Activated CD4-positive, alpha-beta T cell treated with anti-CD3 and anti-CD28 coated beads, Interleukin-2, amount 10 ng/mL, durations not matched to agents 24 days and 14 days (primary cell): Measurements from ENCODE around the gene AK8. TPM values are rescaled to one million over a fixed set of nuclear protein-coding genes. Genes with fewer than 3 reads are reported as not detected.

Source experiments
- DNase-seq: peaks from one replicate; pipeline ENCODE4 v3.0.0; 2022
- H3K27ac Mint-ChIP-seq: one replicate; pipeline ENCODE4 v1.8.0; 2022; ENCODE audit warnings: mild to moderate bottlenecking, mixed read lengths
- H3K27me3 Mint-ChIP-seq: one replicate; pipeline ENCODE4 v1.8.0; 2022; ENCODE audit warnings: mixed read lengths
- H3K36me3 Mint-ChIP-seq: one replicate; pipeline ENCODE4 v1.8.0; 2022; ENCODE audit warnings: low read depth, mild to moderate bottlenecking, mixed read lengths
- H3K4me1 Mint-ChIP-seq: one replicate; pipeline ENCODE4 v1.8.0; 2021; ENCODE audit warnings: mixed read lengths
- H3K4me3 Mint-ChIP-seq: one replicate; pipeline ENCODE4 v1.8.0; 2022; ENCODE audit warnings: mild to moderate bottlenecking, moderate library complexity, mixed read lengths
- H3K9me3 Mint-ChIP-seq: one replicate; pipeline ENCODE4 v1.8.0; 2021; ENCODE audit warnings: mixed read lengths
- intact Hi-C: fragments of 100-400 bp; cut with micrococcal nuclease; formaldehyde crosslinking; loops from one replicate; pipeline ENCODE4 v1.15.1; 2023
- total RNA-seq: library from RNA; stranded (reverse); gene quantifications from 2 replicates; pipeline ENCODE4 v1.2.3, GENCODE V29; 2022

Gene AK8
- total RNA-seq, 1 donor from 2014 or later: not detected

GRCh38 chr9:132798817-132799790 is 79.0 kb downstream of the AK8 start:
- Mint-ChIP-seq H3K9me3 (no peaks in the 10 kb centered on the region), H3K36me3 (no peaks in the 10 kb centered on the region), H3K27me3 (peaks cover 35% of the 10 kb centered on the region), H3K4me1 (no peaks in the 10 kb centered on the region), H3K27ac (no peak overlapping the region), H3K4me3 (no peak overlapping the region)
- DNase-seq: no peak
- intact Hi-C loops: no loop called here

- Mint-ChIP-seq H3K27me3 (peaks cover 38% of the 10 kb centered on the region), H3K27ac (no peak overlapping the region), H3K4me1 (no peaks in the 10 kb centered on the region), H3K9me3 (no peaks in the 10 kb centered on the region), H3K4me3 (no peak overlapping the region), H3K36me3 (no peaks in the 10 kb centered on the region)
- DNase-seq: no peak
- intact Hi-C loops: no loop called here
These were observed 80.0 kb downstream of the AK8 start for GRCh38 chr9:132797861-132798659.

- no peak for DNase-seq
- H3K27ac Mint-ChIP-seq: no peak overlapping the region
- H3K4me1 Mint-ChIP-seq: no peaks in the 10 kb centered on the region
- H3K9me3 Mint-ChIP-seq: no peaks in the 10 kb centered on the region
- intact Hi-C loops: no loop called here
- no peaks in the 10 kb centered on the region for H3K36me3 Mint-ChIP-seq
- H3K4me3 Mint-ChIP-seq: no peak overlapping the region
- peaks cover 38% of the 10 kb centered on the region for H3K27me3 Mint-ChIP-seq
These were observed 82.4 kb downstream of the AK8 start for GRCh38 chr9:132795511-132796303.

GRCh38 chr9:132794730-132795380 is 83.2 kb downstream of the AK8 start:
- no peak overlapping the region for H3K4me3 Mint-ChIP-seq
- H3K9me3 Mint-ChIP-seq: no peaks in the 10 kb centered on the region
- H3K36me3 Mint-ChIP-seq: no peaks in the 10 kb centered on the region
- intact Hi-C loops: no loop called here
- H3K27me3 Mint-ChIP-seq: peaks cover 40% of the 10 kb centered on the region
- H3K4me1 Mint-ChIP-seq: no peaks in the 10 kb centered on the region
- DNase-seq: no peak
- no peak overlapping the region for H3K27ac Mint-ChIP-seq

- H3K27ac Mint-ChIP-seq: no peak overlapping the region
- H3K4me1 Mint-ChIP-seq: no peaks in the 10 kb centered on the region
- H3K36me3 Mint-ChIP-seq: no peaks in the 10 kb centered on the region
- intact Hi-C loops: no loop called here
- peaks cover 38% of the 10 kb centered on the region for H3K27me3 Mint-ChIP-seq
- no peaks in the 10 kb centered on the region for H3K9me3 Mint-ChIP-seq
- no peak for DNase-seq
- H3K4me3 Mint-ChIP-seq: no peak overlapping the region
These were observed 84.2 kb downstream of the AK8 start for GRCh38 chr9:132793606-132794580.

- no peak for DNase-seq
- Mint-ChIP-seq H3K36me3 (no peaks in the 10 kb centered on the region), H3K27ac (no peak overlapping the region), H3K9me3 (peaks cover 6% of the 10 kb centered on the region), H3K4me1 (peaks cover 4% of the 10 kb centered on the region), H3K27me3 (peaks cover 41% of the 10 kb centered on the region), H3K4me3 (no peak overlapping the region)
- intact Hi-C loops: no loop called here
These were observed 85.5 kb downstream of the AK8 start for GRCh38 chr9:132792547-132792946.

- intact Hi-C loops: no loop called here
- H3K27me3 Mint-ChIP-seq: peaks cover 41% of the 10 kb centered on the region
These were observed 86.3 kb downstream of the AK8 start for GRCh38 chr9:132791699-132792240.

GRCh38 chr9:132789719-132790118 is 88.4 kb downstream of the AK8 start:
- Mint-ChIP-seq H3K27ac (no peak overlapping the region), H3K9me3 (peaks cover 6% of the 10 kb centered on the region)

More at GRCh38 chr9:132791699-132792240, 86.3 kb downstream of the AK8 start:
- Mint-ChIP-seq H3K9me3 (peaks cover 6% of the 10 kb centered on the region), H3K36me3 (no peaks in the 10 kb centered on the region), H3K4me3 (no peak overlapping the region), H3K4me1 (peaks cover 4% of the 10 kb centered on the region), H3K27ac (no peak overlapping the region)
- DNase-seq: no peak

GRCh38 chr9:132788378-132788777 is 89.7 kb downstream of the AK8 start:
- Mint-ChIP-seq H3K36me3 (no peaks in the 10 kb centered on the region), H3K4me3 (no peak overlapping the region), H3K9me3 (peaks cover 6% of the 10 kb centered on the region), H3K27ac (no peak overlapping the region), H3K4me1 (peaks cover 4% of the 10 kb centered on the region), H3K27me3 (peaks cover 40% of the 10 kb centered on the region)
- intact Hi-C loops: no loop called here
- no peak for DNase-seq

More at GRCh38 chr9:132789719-132790118, 88.4 kb downstream of the AK8 start:
- no peaks in the 10 kb centered on the region for H3K36me3 Mint-ChIP-seq
- H3K27me3 Mint-ChIP-seq: peaks cover 41% of the 10 kb centered on the region
- H3K4me3 Mint-ChIP-seq: no peak overlapping the region
- peaks cover 4% of the 10 kb centered on the region for H3K4me1 Mint-ChIP-seq
- intact Hi-C loops: no loop called here
- no peak for DNase-seq

GRCh38 chr9:132787748-132788159 is 90.3 kb downstream of the AK8 start:
- Mint-ChIP-seq H3K27ac (no peak overlapping the region), H3K4me3 (no peak overlapping the region), H3K36me3 (no peaks in the 10 kb centered on the region), H3K9me3 (peaks cover 6% of the 10 kb centered on the region), H3K4me1 (peaks cover 4% of the 10 kb centered on the region), H3K27me3 (peaks cover 39% of the 10 kb centered on the region)
- DNase-seq: no peak
- intact Hi-C loops: no loop called here

- intact Hi-C loops: no loop called here
- Mint-ChIP-seq H3K27me3 (peaks cover 38% of the 10 kb centered on the region), H3K4me1 (peaks cover 19% of the 10 kb centered on the region), H3K9me3 (peaks cover 11% of the 10 kb centered on the region), H3K27ac (no peak overlapping the region), H3K4me3 (no peak overlapping the region), H3K36me3 (no peaks in the 10 kb centered on the region)
- DNase-seq: no peak
These were observed 93.7 kb downstream of the AK8 start for GRCh38 chr9:132784286-132784830.

GRCh38 chr9:132783006-132783405 is 95.1 kb downstream of the AK8 start:
- H3K27ac Mint-ChIP-seq: no peak overlapping the region
- H3K9me3 Mint-ChIP-seq: peaks cover 5% of the 10 kb centered on the region
- no peak overlapping the region for H3K4me3 Mint-ChIP-seq
- no peaks in the 10 kb centered on the region for H3K36me3 Mint-ChIP-seq
- DNase-seq: no peak
- intact Hi-C loops: no loop called here
- peaks cover 32% of the 10 kb centered on the region for H3K27me3 Mint-ChIP-seq
- peaks cover 19% of the 10 kb centered on the region for H3K4me1 Mint-ChIP-seq
